Transverse colon (tissue), 4 donors: ENCODE data around the gene RLN3. TPM values are rescaled to one million over a fixed set of nuclear protein-coding genes. Genes with fewer than 3 reads are reported as not detected.

Experiments used
- DNase-seq: peaks from one replicate; pipeline ENCODE4 v3.0.0-alpha.2; 2019
- H3K27ac ChIP-seq, 4 donors: fragments of 200-600 bp; sonication (generic); 2 replicates each; pipeline ENCODE4 v1.5.1; 2016 to 2018; ENCODE audit warnings: inconsistent platforms in 4 of 4
- H3K27me3 ChIP-seq: fragments of 200-600 bp; sonication (generic); 2 replicates; pipeline ENCODE4 v1.5.1; 2017; ENCODE audit warnings: inconsistent platforms
- H3K36me3 ChIP-seq, 4 donors: fragments of 200-600 bp; sonication (generic); 2 replicates each; pipeline ENCODE4 v1.5.1; 2017 to 2019; ENCODE audit warnings: inconsistent platforms in 4 of 4
- H3K4me1 ChIP-seq, 4 donors: fragments of 200-600 bp; sonication (generic); 2 replicates each; pipeline ENCODE4 v1.5.1; 2017 to 2020; ENCODE audit warnings: inconsistent platforms in 4 of 4
- H3K4me3 ChIP-seq, 4 donors: fragments of 200-600 bp; sonication (generic); 1 replicate in 1 of 4; 2 replicates in 3 of 4; pipeline versions ENCODE4 v1.5.1 to v1.6.1; 2017 to 2019; ENCODE audit warnings: inconsistent platforms in 4 of 4
- H3K9me3 ChIP-seq, 2 donors: fragments of 200-600 bp; sonication (generic); 2 replicates each; pipeline ENCODE4 v1.5.1; 2017 to 2019; ENCODE audit warnings: inconsistent platforms in 2 of 2
- CTCF ChIP-seq, 5 experiments: fragments of 200-600 bp in 3 of 5; fragments of 450-650 bp in 2 of 5; sonication (generic) in 3 of 5; IDR thresholded peaks; 1 replicate in 2 of 5; 2 replicates in 3 of 5; pipeline ENCODE4 v1.5.1; 2016 to 2017; ENCODE audit warnings: antibody characterized with exemption in 5 of 5, inconsistent platforms in 3 of 5, mild to moderate bottlenecking in 2 of 5, moderate library complexity in 1 of 5
- EP300 ChIP-seq: sonication (generic); formaldehyde crosslinking; IDR thresholded peaks from one replicate; pipeline ENCODE4 v1.6.1; 2017; ENCODE audit warnings: antibody characterized with exemption, low read depth
- POLR2A ChIP-seq: fragments of 450-650 bp; IDR thresholded peaks from one replicate; pipeline ENCODE4 v1.6.1; 2016; ENCODE audit warnings: antibody characterized with exemption, mild to moderate bottlenecking, moderate library complexity
- POLR2AphosphoS5 ChIP-seq, 3 donors: sonication (generic); formaldehyde crosslinking; IDR thresholded peaks; one replicate each; pipeline ENCODE4 v1.6.1; 2016; ENCODE audit warnings: antibody characterized with exemption in 3 of 3
- WGBS, 2 donors: methylation state at CpG; one replicate each; pipeline ENCODE4 v1.1.5; 2018; ENCODE audit warnings: low coverage in 1 of 2; 5-methylcytosine and 5-hydroxymethylcytosine counted together
- in situ Hi-C, 4 donors: fragments of 200-750 bp; cut with MboI; loops; one replicate each; pipeline versions ENCODE4 v1.15.0 to v1.15.1; 2017; ENCODE audit warnings: low sequenced_read_pairs in 3 of 4, low pct_ligation_motif_present in 1 of 4, low pct_unique_long_range_greater_than_20kb in 1 of 4
- intact Hi-C: fragments of 100-400 bp; cut with DNase I; formaldehyde crosslinking; loops from one replicate; pipeline ENCODE4 v1.15.1; 2023; ENCODE audit warnings: low total_unique reads
- total RNA-seq, 4 donors: library from RNA; depleted of rRNA; stranded (reverse); fragments of >200 nt; gene quantifications; one replicate each; pipeline ENCODE4 v1.1.0, GENCODE V29; 2016

The RLN3 gene
- total RNA-seq, 4 donors from 2014 or later = not detected

- intact Hi-C loops = no loop called here
- WGBS, 2 donors = 18 to 47% methylated on average over 2 to 14 of the region's 14 CpGs
- peaks cover 4 to 34% (median 29%) of the 10 kb centered on the region in 4 donors for H3K4me1 ChIP-seq
- peak overlapping the region; percentile 100 for H3K27ac ChIP-seq
- no peaks in the 10 kb centered on the region for H3K36me3 ChIP-seq
- in situ Hi-C loops = no loop called here
- peak overlapping the region in 2 of 4 donors; percentile 95 to 98 for H3K4me3 ChIP-seq
- no peaks in the 10 kb centered on the region for H3K9me3 ChIP-seq
- TF ChIP-seq EP300 (no peak), POLR2A (peak; percentile 1)
- no peaks in the 10 kb centered on the region for H3K27me3 ChIP-seq
- DNase-seq = peak; percentile 66
Observed at GRCh38 chr19:14004619-14005348, 23.2 kb upstream of the RLN3 start.

- DNase-seq = peak; percentile 96
- in situ Hi-C loops (no loop called here), intact Hi-C loops (no loop called here)
- TF ChIP-seq POLR2A = peak; percentile 8
- no peak for TF ChIP-seq CTCF (IDR thresholded peaks at IDR 0.05)
- TF ChIP-seq POLR2AphosphoS5 (IDR thresholded peaks at IDR 0.05) = peak in 2 of 3 donors; percentile 54 to 65
- Histone ChIP-seq H3K27ac (peak overlapping the region; percentile 100), H3K27me3 (no peaks in the 10 kb centered on the region), H3K4me1 (peaks cover 4 to 34% (median 29%) of the 10 kb centered on the region in 4 donors), H3K9me3 (no peaks in the 10 kb centered on the region), H3K4me3 (peak overlapping the region; percentile 94 to 98 (median 96)), H3K36me3 (no peaks in the 10 kb centered on the region)
- 5 to 21% methylated on average over 5 to 29 of the region's 50 CpGs for WGBS, 2 donors
Observed at GRCh38 chr19:14005349-14006084, 22.4 kb upstream of the RLN3 start.

GRCh38 chr19:14006085-14006765 is 21.7 kb upstream of the RLN3 start, which contains the start of gene RFX1:
TSS of gene RFX1 (minus strand) at chr19:14006320. CDS start at chr19:13993843, 12,477 bp downstream.
- Histone ChIP-seq H3K27ac (peak within 1 kb of the TSS; percentile 100), H3K4me1 (peaks cover 4 to 34% (median 29%) of the 10 kb centered on the region in 4 donors), H3K4me3 (peak within 1 kb of the TSS; percentile 94 to 98 (median 96)), H3K27me3 (no peaks in the 10 kb centered on the region), H3K9me3 (no peaks in the 10 kb centered on the region), H3K36me3 (no peaks in the 10 kb centered on the region)
- peak; percentile 100 for DNase-seq
- TF ChIP-seq POLR2AphosphoS5 (IDR thresholded peaks at IDR 0.05) (peak in 2 of 3 donors; percentile 4 to 18), CTCF (IDR thresholded peaks at IDR 0.05) (no peak)
- in situ Hi-C loops (no loop called here), intact Hi-C loops (no loop called here)
- WGBS, 2 donors = 1% methylated on average over 48 of the region's 58 CpGs; no CpG with 5 or more reads in 1 of the 2 donors

- H3K36me3 ChIP-seq = no peaks in the 10 kb centered on the region
- H3K4me3 ChIP-seq = peak overlapping the region; percentile 51 to 98 (median 77)
- 10 to 48% methylated on average over 4 to 28 of the region's 56 CpGs for WGBS, 2 donors
- in situ Hi-C loops = no loop called here
- DNase-seq = no peak
- TF ChIP-seq EP300 (peak; percentile 60), POLR2AphosphoS5 (IDR thresholded peaks at IDR 0.05) (peak; percentile 48 to 69 (median 67)), POLR2A (peak; percentile 71), CTCF (IDR thresholded peaks at IDR 0.05) (no peak)
- intact Hi-C loops = no loop called here
- peak overlapping the region; percentile 100 for H3K27ac ChIP-seq
- H3K27me3 ChIP-seq = no peaks in the 10 kb centered on the region
- H3K4me1 ChIP-seq = peaks cover 4 to 34% (median 29%) of the 10 kb centered on the region in 4 donors
- H3K9me3 ChIP-seq = no peaks in the 10 kb centered on the region
Observed at GRCh38 chr19:14006766-14007562, 21.0 kb upstream of the RLN3 start.
